Left renal pelvis (tissue), 4 donors: ENCODE results near the gene STX19. TPM values are rescaled to one million over a fixed set of nuclear protein-coding genes. Genes with fewer than 3 reads are reported as not detected.
"Not testable (repeated sequence)": the region's sequence is repeated elsewhere in the genome, so short reads cannot be mapped to it uniquely, and the experiment has no call there.

Experiments
- DNase-seq, 4 donors: peaks; one replicate each; pipeline ENCODE4 v3.0.0-alpha.2; 2013; ENCODE audit warnings: low read depth in 4 of 4, low spot score in 3 of 4
- polyA plus RNA-seq, 4 donors: library from polyadenylated mRNA; unstranded; fragments of 120-200 nt; gene quantifications; one replicate each; pipeline ENCODE4 v1.2.1, GENCODE V29; 2013; ENCODE audit not compliant: insufficient read length in 4 of 4

Gene STX19
- polyA plus RNA-seq, 4 donors, result 0.26 to 0.33 (median 0.30) TPM; not detected in 1

DNA sequence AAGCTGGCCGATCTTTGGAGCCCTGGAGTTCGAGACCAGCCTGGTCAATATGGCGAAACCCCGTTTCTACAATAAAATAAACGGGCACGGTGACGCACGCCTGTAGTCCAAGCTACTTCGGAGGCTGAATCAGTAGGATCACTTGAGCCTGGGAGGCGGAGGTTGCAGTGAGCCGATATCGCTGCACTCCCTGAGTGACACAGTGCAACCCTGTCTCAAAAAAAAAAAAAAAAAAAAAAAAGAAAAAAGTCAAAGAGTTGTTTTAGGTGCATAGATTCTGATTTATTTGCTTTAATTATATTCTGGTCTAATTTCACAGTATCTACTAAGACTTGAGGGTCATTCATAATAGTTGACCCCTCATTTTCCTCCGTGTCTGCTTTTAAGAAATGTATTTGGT, 46.7 kb downstream of the STX19 start:
- no peak for DNase-seq

- DNase-seq, result peak; percentile 90 to 95 (median 94)
Measured at GRCh38 chr3:93979850-93980676, 48.3 kb downstream of the STX19 start, which contains the start of gene ARL13B. TSS of gene ARL13B (plus strand) at chr3:93980155. CDS start at chr3:93980424, 269 bp downstream.

GRCh38 chr3:93973131-93974126, 55.0 kb downstream of the STX19 start, which contains the start of gene PROS1:
TSS of gene PROS1 (minus strand) at chr3:93973896. CDS start at chr3:93973749, 147 bp downstream.
- DNase-seq, result peak; percentile 56 to 74 (median 67)

GRCh38 chr3:93969997-93970396, 58.4 kb downstream of the STX19 start:
- no peak for DNase-seq

DNA sequence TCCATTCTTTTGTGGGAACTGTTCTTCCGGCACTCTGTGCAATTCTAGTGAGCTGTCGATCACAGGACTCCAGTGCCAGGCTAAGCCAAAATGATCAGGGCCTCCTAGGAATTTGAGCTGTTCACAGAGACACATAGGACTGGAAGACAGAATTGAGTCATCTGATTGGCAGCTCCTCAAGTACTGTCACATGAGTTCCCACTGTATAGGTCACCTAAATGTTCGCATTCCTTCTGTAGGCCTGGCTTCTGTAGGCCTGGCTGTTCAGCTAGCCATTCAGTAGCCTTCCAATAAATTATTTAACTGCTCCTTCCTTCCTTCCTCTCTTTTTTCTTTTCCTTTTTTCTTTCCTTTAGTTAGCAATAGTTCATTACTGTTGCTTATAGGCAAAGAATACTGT, 59.0 kb downstream of the STX19 start:
- no peak for DNase-seq

DNA sequence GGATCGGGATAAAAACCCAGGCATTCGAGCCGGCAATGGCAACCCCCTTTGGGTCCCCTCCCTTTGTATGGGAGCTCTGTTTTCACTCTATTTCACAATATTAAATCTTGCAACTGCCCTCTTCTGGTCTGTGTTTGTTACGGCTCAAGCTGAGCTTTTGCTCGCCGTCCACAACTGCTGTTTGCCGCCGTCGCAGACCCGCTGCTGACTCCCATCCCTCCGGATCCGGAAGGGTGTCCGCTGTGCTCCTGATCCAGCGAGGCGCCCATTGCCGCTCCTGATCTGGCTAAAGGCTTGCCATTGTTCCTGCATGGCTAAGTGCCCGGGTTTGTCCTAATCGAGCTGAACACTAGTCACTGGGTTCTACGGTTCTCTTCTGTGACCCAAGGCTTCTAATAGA, 63.3 kb downstream of the STX19 start:
- not testable (repeated sequence) for DNase-seq

Other genes starting within 250 kb of the STX19 start
- 10 to 100 TPM; 34.7 to 52.4 (median 42.9) TPM for gene PROS1, start 54.7 kb downstream of the STX19 start, polyA plus RNA-seq
- 10 to 100 TPM; 16.7 to 23.5 (median 20.5) TPM for gene ARL13B, start 48.4 kb downstream of the STX19 start, polyA plus RNA-seq
- gene DHFR2, start 34.3 kb upstream of the STX19 start, polyA plus RNA-seq, result 10 to 100 TPM; 10.0 to 14.4 (median 10.8) TPM
- gene NSUN3, start 34.5 kb upstream of the STX19 start, polyA plus RNA-seq, result 10 to 100 TPM; 11.4 to 15.4 (median 13.7) TPM